Ovary (tissue), 9 donors: ENCODE results near the gene NPAS3. TPM values are rescaled to one million over a fixed set of nuclear protein-coding genes. Genes with fewer than 3 reads are reported as not detected.

Experiments
- DNase-seq, 5 donors: peaks; one replicate each; pipeline ENCODE4 v3.0.0-alpha.2; 2019 to 2020
- H3K27ac ChIP-seq, 2 donors: fragments of 200-600 bp; one replicate each; pipeline versions ENCODE4 v1.5.1 to v1.8.0; 2019 to 2022
- H3K27me3 ChIP-seq: fragments of 200-600 bp; one replicate; pipeline ENCODE4 v1.8.0; 2022
- H3K36me3 ChIP-seq: fragments of 200-600 bp; sonication (generic); one replicate; pipeline ENCODE4 v1.5.1; 2019
- H3K4me1 ChIP-seq: one replicate; pipeline ENCODE4 v1.8.1; 2013; ENCODE audit warnings: mild to moderate bottlenecking, moderate library complexity; ENCODE audit not compliant: insufficient read depth
- H3K4me3 ChIP-seq: fragments of 200-600 bp; sonication (generic); one replicate; pipeline ENCODE4 v1.5.1; 2017
- H3K9me3 ChIP-seq, 2 donors: fragments of 200-600 bp in 1 of 2; sonication (generic) in 1 of 2; one replicate each; pipeline versions ENCODE4 v1.5.1 to v1.8.1; 2013 to 2019; ENCODE audit warnings: mild to moderate bottlenecking in 1 of 2, moderate library complexity in 1 of 2
- CTCF ChIP-seq, 3 donors: fragments of 450-650 bp in 2 of 3; fragments of 200-600 bp in 1 of 3; IDR thresholded peaks; one replicate each; pipeline versions ENCODE4 v1.5.1 to v1.8.0; 2016 to 2022; ENCODE audit warnings: antibody characterized with exemption in 3 of 3, mild to moderate bottlenecking in 1 of 3
- EP300 ChIP-seq: sonication (generic); formaldehyde crosslinking; IDR thresholded peaks from one replicate; pipeline ENCODE4 v1.6.1; 2017; ENCODE audit warnings: antibody characterized with exemption
- POLR2A ChIP-seq: fragments of 450-650 bp; IDR thresholded peaks from one replicate; pipeline ENCODE4 v1.6.1; 2017; ENCODE audit warnings: antibody characterized with exemption, mild to moderate bottlenecking, moderate library complexity
- WGBS, 3 donors: extraction: QIAGEN DNeasy Blood & Tissue Kit in 1 of 3; methylation state at CpG; one replicate each; pipeline versions ENCODE4 v1.1.5 to v1.1.7; 2013 to 2017; 5-methylcytosine and 5-hydroxymethylcytosine counted together
- intact Hi-C, 4 donors: fragments of 100-400 bp; cut with DNase I; formaldehyde crosslinking; loops; one replicate each; pipeline versions ENCODE4 v1.11.0 to v1.15.1; 2022 to 2023
- polyA plus RNA-seq, 2 donors: library from polyadenylated mRNA; stranded (reverse); fragments of 200-250 nt in 1 of 2; fragments of 350-450 nt in 1 of 2; fragmentation: Illumina TruSeq in 1 of 2; extraction: RNeasy Lipid Tissue Mini Kit (QIAGEN cat#74804) in 1 of 2; gene quantifications; one replicate each; pipeline ENCODE4 v1.2.3, GENCODE V29; 2013 to 2014
- total RNA-seq, 7 donors: library from RNA; depleted of rRNA in 2 of 7; stranded (reverse); fragments of >200 nt in 2 of 7; fragmentation: NEBNext Ultra II Directional in 3 of 7; extraction: Animal tissue kit (Norgen Biotek cat#: 25700) in 3 of 7; gene quantifications; one replicate each; pipeline versions ENCODE4 v1.1.0 to v1.2.4, GENCODE V29; 2016 to 2023
- donor health status: DM: no; HTN: no; CAD: no; lungs with moderate emphysema.
- donor health status: DM: no; HTN: no; CAD: no.
- donor health status: Bipolar disorder and iron deficiency.
- donor health status: DM: yes; HTN: yes; CAD: no.
- donor health status: DM: no; HTN: no; CAD: no.
- donor health status: DM: yes; HTN: yes; CAD: no.

The NPAS3 gene
- total and polyA plus RNA-seq, 9 donors: 1.9 to 15.4 (median 11.4) TPM

DNA sequence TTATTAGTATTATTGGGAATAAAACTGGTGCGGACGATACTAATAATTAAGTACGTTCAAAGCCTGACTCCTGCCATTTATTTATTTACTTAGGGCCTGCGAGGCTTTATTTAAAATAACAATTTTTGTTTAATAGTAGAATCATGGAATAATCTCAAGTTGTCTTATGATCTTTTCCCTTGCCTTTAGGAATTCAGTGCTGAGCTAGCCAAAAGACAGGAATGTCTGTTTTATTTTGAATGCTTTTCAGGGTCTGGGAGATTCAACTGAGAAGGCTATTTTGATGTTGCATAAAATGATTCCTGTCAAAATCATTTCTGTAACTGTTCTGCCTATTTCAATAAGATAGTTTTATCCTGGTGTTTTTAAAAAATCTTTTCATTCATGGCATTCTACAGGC is 522.4 kb downstream of the NPAS3 start:
- TF ChIP-seq POLR2A: no peak
- no peak for TF ChIP-seq EP300
- no peak for TF ChIP-seq CTCF (IDR thresholded peaks at IDR 0.05)
- no peaks in the 10 kb centered on the region for H3K4me1 ChIP-seq
- H3K36me3 ChIP-seq: no peaks in the 10 kb centered on the region
- intact Hi-C loops: no loop called here
- no peaks in the 10 kb centered on the region for H3K9me3 ChIP-seq
- DNase-seq: no peak
- WGBS, 3 donors: 13 to 32% (median 13%) methylated on average over 4 of the region's 4 CpGs
- no peaks in the 10 kb centered on the region for H3K27me3 ChIP-seq
- H3K4me3 ChIP-seq: no peak overlapping the region
- H3K27ac ChIP-seq: no peak overlapping the region

- DNase-seq: no peak
- H3K27me3 ChIP-seq: no peaks in the 10 kb centered on the region
- intact Hi-C loops: no loop called here
- H3K9me3 ChIP-seq: no peaks in the 10 kb centered on the region
- TF ChIP-seq POLR2A: no peak
- no peak for TF ChIP-seq CTCF (IDR thresholded peaks at IDR 0.05)
- no peak for TF ChIP-seq EP300
- no peaks in the 10 kb centered on the region for H3K4me1 ChIP-seq
- H3K36me3 ChIP-seq: no peaks in the 10 kb centered on the region
- no peak overlapping the region for H3K27ac ChIP-seq
- WGBS, 3 donors: 89 to 98% (median 98%) methylated on average over 2 of the region's 2 CpGs
- no peak overlapping the region for H3K4me3 ChIP-seq
Observed at GRCh38 chr14:33463731-33464130, 525.1 kb downstream of the NPAS3 start.

DNA sequence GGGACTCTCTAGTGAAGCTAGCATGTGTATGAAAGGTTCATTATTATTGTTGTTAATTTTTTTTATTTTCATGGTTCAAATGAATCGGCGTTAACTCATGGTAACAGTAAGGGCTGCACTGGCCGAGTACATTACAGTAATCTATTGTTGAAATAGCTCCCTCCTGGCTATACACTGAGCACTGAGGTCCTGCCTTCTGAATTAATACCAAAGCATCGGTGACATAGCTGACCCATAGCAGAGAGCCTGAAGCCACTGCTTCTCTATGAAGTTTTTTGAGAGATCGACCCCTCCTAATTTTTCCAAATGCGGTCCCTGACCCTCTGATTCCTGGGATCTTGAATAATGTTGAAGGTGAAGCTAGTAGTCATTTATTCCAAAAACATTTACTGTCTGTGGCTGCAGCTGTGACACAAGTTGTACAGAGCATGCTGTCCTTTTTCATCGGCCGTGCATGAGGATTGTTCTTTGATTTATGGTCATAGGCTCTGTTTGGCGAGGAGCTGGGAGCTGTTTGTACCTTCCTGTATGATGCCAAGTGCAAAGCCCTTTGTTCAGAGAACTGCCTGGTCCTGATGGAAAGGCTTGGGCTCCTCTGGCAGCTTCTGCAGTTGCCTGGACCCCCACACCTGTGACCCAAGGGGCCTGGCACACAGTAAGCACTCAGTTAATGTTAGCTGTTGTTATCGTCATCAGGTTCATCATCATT is 525.7 kb downstream of the NPAS3 start:
- Histone ChIP-seq H3K4me1 (no peaks in the 10 kb centered on the region), H3K27me3 (no peaks in the 10 kb centered on the region), H3K36me3 (no peaks in the 10 kb centered on the region), H3K9me3 (no peaks in the 10 kb centered on the region), H3K27ac (no peak overlapping the region), H3K4me3 (no peak overlapping the region)
- DNase-seq: no peak
- TF ChIP-seq CTCF (IDR thresholded peaks at IDR 0.05) (no peak), EP300 (no peak), POLR2A (no peak)
- intact Hi-C loops: no loop called here
- WGBS, 3 donors: 86 to 91% (median 90%) methylated on average over 10 of the region's 10 CpGs

DNA sequence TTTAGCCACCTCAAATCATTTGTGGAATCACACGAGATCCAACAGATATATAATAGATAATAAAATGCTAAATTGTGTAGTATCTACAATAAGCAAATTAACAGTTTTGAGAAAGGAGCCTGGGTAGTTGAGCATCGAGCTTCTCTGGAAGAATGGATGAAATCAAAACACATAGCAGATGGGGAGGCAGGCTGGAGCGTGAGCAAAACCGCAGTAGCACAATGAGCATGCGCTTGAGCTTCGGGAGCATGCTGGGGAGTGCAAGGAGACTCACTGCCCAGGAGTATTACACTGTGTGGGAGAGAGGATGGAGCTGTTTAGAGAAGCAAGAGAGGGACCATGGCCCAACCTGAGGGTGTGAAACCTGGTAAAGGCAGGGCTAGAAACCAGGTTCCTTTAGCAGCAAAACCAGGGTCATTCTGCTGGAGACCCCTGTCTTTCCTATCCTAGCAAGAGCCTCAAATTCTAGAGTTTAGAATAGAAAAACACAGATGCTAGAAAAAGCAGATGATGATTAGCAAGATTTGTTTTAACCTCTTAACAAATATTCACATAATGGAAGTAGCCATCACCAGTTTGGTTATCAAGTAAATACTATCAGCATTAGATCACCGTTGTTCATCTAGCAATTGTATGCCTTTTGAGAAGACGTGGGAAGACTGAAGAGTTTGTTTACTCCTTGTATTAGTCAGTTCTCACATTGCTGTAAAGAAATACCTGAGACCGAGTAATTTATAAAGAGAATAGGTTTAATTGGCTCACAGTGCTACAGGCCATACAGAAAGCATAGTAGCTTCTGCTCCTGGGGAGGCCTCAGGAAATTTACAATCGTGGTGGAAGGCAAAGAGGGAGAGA is 527.4 kb downstream of the NPAS3 start:
- no peak overlapping the region for H3K27ac ChIP-seq
- H3K4me3 ChIP-seq: no peak overlapping the region
- H3K9me3 ChIP-seq: no peaks in the 10 kb centered on the region
- no peak for DNase-seq
- no peaks in the 10 kb centered on the region for H3K4me1 ChIP-seq
- no peak for TF ChIP-seq EP300
- TF ChIP-seq CTCF (IDR thresholded peaks at IDR 0.05): no peak
- no peak for TF ChIP-seq POLR2A
- 84 to 85% (median 84%) methylated on average over 10 of the region's 10 CpGs for WGBS, 3 donors
- H3K36me3 ChIP-seq: no peaks in the 10 kb centered on the region
- no peaks in the 10 kb centered on the region for H3K27me3 ChIP-seq
- intact Hi-C loops: no loop called here
